Endothelial cell of umbilical vein (primary cell): ENCODE results near the gene CD300LG. TPM values are rescaled to one million over a fixed set of nuclear protein-coding genes. Genes with fewer than 3 reads are reported as not detected.

Source experiments
- BruUV-seq: library from RNA; stranded (reverse); fragments of 400-500 nt; replicated peaks from 2 replicates; lab custom pipeline; 2021; lab: Mats Ljungman, UMichigan
- CTCF ChIA-PET: fragments of 300-600, 350-600 bp; sonication (Branson Sonifier 250); formaldehyde crosslinking; loops from one replicate; lab custom pipeline; 2021; ENCODE audit warnings: antibody characterized with exemption, inconsistent platforms; lab: Charles Lee
- POLR2A ChIA-PET: fragments of 300-600, 350-600 bp; sonication (Branson Sonifier 250); formaldehyde crosslinking; loops from one replicate; lab custom pipeline; 2021; ENCODE audit warnings: antibody characterized with exemption, inconsistent platforms; lab: Charles Lee
- DNase-seq: peaks from one replicate; pipeline ENCODE4 v3.0.0-alpha.2; 2011; ENCODE audit warnings: low read depth, low spot score
- FAIRE-seq: peaks from 2 replicates; lab custom pipeline; 2011; peaks lifted over from hg19 to GRCh38; lab: Jason Lieb, UNC
- H2AFZ ChIP-seq: 2 replicates; pipeline ENCODE4 v1.6.0; 2012; ENCODE audit warnings: low read depth, low read length, control low read depth, inconsistent platforms
- H3K27ac ChIP-seq: 2 replicates; pipeline ENCODE4 v1.5.1; 2011; ENCODE audit warnings: low read depth, mild to moderate bottlenecking, control low read depth, low read length, moderate library complexity; ENCODE audit not compliant: insufficient read depth
- H3K27me3 ChIP-seq, 2 experiments: 2 replicates each; pipeline versions ENCODE4 v1.6.0 to v1.6.1; 2011; ENCODE audit warnings: low read length in 2 of 2, mixed read lengths in 1 of 2; ENCODE audit not compliant: control insufficient read depth in 2 of 2, insufficient read depth in 2 of 2
- H3K36me3 ChIP-seq, 2 experiments: 2 replicates in 1 of 2; 3 replicates in 1 of 2; pipeline ENCODE4 v1.5.1; 2011; ENCODE audit warnings: low read length in 2 of 2, mild to moderate bottlenecking in 1 of 2, moderate library complexity in 1 of 2; ENCODE audit not compliant: control insufficient read depth in 2 of 2, insufficient read depth in 2 of 2; ENCODE audit errors: extremely low read depth in 1 of 2
- H3K4me1 ChIP-seq: 3 replicates; pipeline ENCODE4 v1.5.1; 2011; ENCODE audit warnings: mild to moderate bottlenecking, low read length; ENCODE audit not compliant: control insufficient read depth, insufficient read depth; ENCODE audit errors: extremely low read depth
- H3K4me2 ChIP-seq: 2 replicates; pipeline ENCODE4 v1.6.1; 2011; ENCODE audit warnings: low read length, control low read depth, mixed read lengths; ENCODE audit not compliant: insufficient read depth
- H3K4me3 ChIP-seq, 3 experiments: fragments of 200-600 bp in 1 of 3; sonication (generic), shearing (Covaris generic) in 1 of 3; replicated peaks in 1 of 3; 2 replicates each; pipeline ENCODE4 v1.5.1; 2011 to 2016; ENCODE audit warnings: control low read depth in 3 of 3, low read length in 3 of 3, mild to moderate bottlenecking in 2 of 3, inconsistent platforms in 1 of 3, low read depth in 1 of 3, moderate library complexity in 1 of 3; ENCODE audit not compliant: insufficient read depth in 1 of 3
- H3K79me2 ChIP-seq: 2 replicates; pipeline ENCODE4 v1.6.0; 2012; ENCODE audit warnings: low read length, inconsistent platforms; ENCODE audit not compliant: control insufficient read depth, insufficient read depth
- H3K9ac ChIP-seq: replicated peaks from 2 replicates; pipeline ENCODE3; 2011; ENCODE audit warnings: low read length, control low read depth; ENCODE audit not compliant: insufficient read depth; ENCODE audit errors: extremely low read depth
- H3K9me1 ChIP-seq: replicated peaks from 3 replicates; pipeline ENCODE4 v1.6.0; 2011; ENCODE audit warnings: mild to moderate bottlenecking, low read length; ENCODE audit not compliant: control insufficient read depth, insufficient read depth; ENCODE audit errors: extremely low read depth
- H3K9me3 ChIP-seq: replicated peaks from 2 replicates; pipeline ENCODE4 v1.5.1; 2012; ENCODE audit warnings: low read length, inconsistent platforms; ENCODE audit not compliant: control insufficient read depth, insufficient read depth
- H4K20me1 ChIP-seq: replicated peaks from 2 replicates; pipeline ENCODE3; 2011; ENCODE audit warnings: mild to moderate bottlenecking, low read length; ENCODE audit not compliant: control insufficient read depth, insufficient read depth; ENCODE audit errors: extremely low read depth
- EZH2 ChIP-seq: IDR thresholded peaks from 2 replicates; pipeline ENCODE4 v1.6.1; 2012; ENCODE audit warnings: borderline replicate concordance, low read depth, mild to moderate bottlenecking, moderate library complexity, low read length, inconsistent platforms; ENCODE audit not compliant: severe bottlenecking
- FOS ChIP-seq: IDR thresholded peaks from 2 replicates; pipeline ENCODE4 v1.6.1; 2011; ENCODE audit warnings: mild to moderate bottlenecking, low read length, moderate library complexity, borderline replicate concordance; ENCODE audit not compliant: insufficient read depth
- GATA2 ChIP-seq: IDR thresholded peaks from 2 replicates; pipeline ENCODE4 v1.7.0; 2011; ENCODE audit warnings: low read depth, mild to moderate bottlenecking, moderate library complexity, mixed read lengths, low read length; ENCODE audit not compliant: insufficient read length, insufficient read depth
- MYC ChIP-seq: IDR thresholded peaks from one replicate; pipeline ENCODE4 v1.6.1; 2011; ENCODE audit warnings: mild to moderate bottlenecking, low read depth, low read length
- POLR2A ChIP-seq: IDR thresholded peaks from 2 replicates; pipeline ENCODE4 v1.6.1; 2012; ENCODE audit warnings: low read depth, mild to moderate bottlenecking, control low read depth, low read length
- POLR2AphosphoS5 ChIP-seq: IDR thresholded peaks from 2 replicates; pipeline ENCODE4 v1.6.1; 2012; ENCODE audit warnings: low read depth, mild to moderate bottlenecking, control low read depth, low read length, moderate library complexity; ENCODE audit not compliant: insufficient read depth
- dilution Hi-C: fragments of 300-500 bp; cut with MboI; formaldehyde crosslinking; loops from one replicate; pipeline ENCODE4 v1.15.0; 2019; ENCODE audit warnings: low sequenced_read_pairs; ENCODE audit not compliant: extremely low pct_ligation_motif_present
- intact Hi-C: fragments of 100-400 bp; cut with micrococcal nuclease; formaldehyde crosslinking; loops from one replicate; pipeline ENCODE4 v1.10.0; 2022
- polyA plus RNA-seq, 4 experiments: library from polyadenylated mRNA; depleted of rRNA in 3 of 4; stranded (reverse) in 3 of 4; unstranded in 1 of 4; fragments of >200 nt; gene quantifications; 2 replicates each; pipeline versions ENCODE4 v1.2.1 to v1.2.3, GENCODE V29; 2011 to 2012; ENCODE audit warnings: missing spikeins in 1 of 4
- total RNA-seq: library from RNA; stranded (reverse); gene quantifications from 2 replicates; pipeline ENCODE4 v1.2.3, GENCODE V29; 2021
- TF ChIP-seq, protein P1 (sequence below): IDR thresholded peaks from 2 replicates; pipeline ENCODE4 v1.6.1; 2011; ENCODE audit not compliant: insufficient read depth, insufficient read length
- TF ChIP-seq, protein P2 (sequence below), 2 donors: IDR thresholded peaks; 1 replicate in 1 of 2; 2 replicates in 1 of 2; pipeline ENCODE4 v1.5.1; 2011; ENCODE audit warnings: low read length in 2 of 2, mild to moderate bottlenecking in 2 of 2, moderate library complexity in 2 of 2, control low read depth in 1 of 2, inconsistent platforms in 1 of 2, low read depth in 1 of 2; ENCODE audit not compliant: insufficient read depth in 1 of 2; ENCODE audit errors: extremely low read depth in 1 of 2

CD300LG gene
- total and polyA plus RNA-seq, 2 donors (not counting 3 experiments of a cell fraction or from before 2014, with no cell fraction given), result not detected

- Histone ChIP-seq H2AFZ (no peak overlapping the region), H3K9me1 (no peaks in the 10 kb centered on the region), H3K4me1 (no peaks in the 10 kb centered on the region), H3K36me3 (no peaks in the 10 kb centered on the region), H3K79me2 (no peaks in the 10 kb centered on the region), H3K27ac (no peak overlapping the region), H4K20me1 (no peaks in the 10 kb centered on the region), H3K4me2 (no peak overlapping the region), H3K9me3 (no peaks in the 10 kb centered on the region), H3K9ac (no peak overlapping the region), H3K4me3 (no peak overlapping the region), H3K27me3 (peaks cover 3% of the 10 kb centered on the region in 2 experiments)
- CTCF ChIA-PET, result interaction anchor here (9.9 kb wide), 1 partner anchor 10 kb away, joined by 69 read pairs; no protein-coding TSS in a partner anchor
- dilution Hi-C loops (no loop called here), intact Hi-C loops (no loop called here)
- POLR2A ChIA-PET, result no interaction called here
- FAIRE-seq, result no peak
- TF ChIP-seq MYC, result no peak
- TF ChIP-seq, protein P1, sequence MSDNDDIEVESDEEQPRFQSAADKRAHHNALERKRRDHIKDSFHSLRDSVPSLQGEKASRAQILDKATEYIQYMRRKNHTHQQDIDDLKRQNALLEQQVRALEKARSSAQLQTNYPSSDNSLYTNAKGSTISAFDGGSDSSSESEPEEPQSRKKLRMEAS, result no peak
- no peak for TF ChIP-seq EZH2
- no peak for TF ChIP-seq FOS
- TF ChIP-seq POLR2AphosphoS5, result no peak
- TF ChIP-seq POLR2A, result no peak
- no TSS peak for BruUV-seq
- DNase-seq, result no peak
These were observed 43.3 kb downstream of the CD300LG start for GRCh38 chr17:43890240-43890639.

DNA sequence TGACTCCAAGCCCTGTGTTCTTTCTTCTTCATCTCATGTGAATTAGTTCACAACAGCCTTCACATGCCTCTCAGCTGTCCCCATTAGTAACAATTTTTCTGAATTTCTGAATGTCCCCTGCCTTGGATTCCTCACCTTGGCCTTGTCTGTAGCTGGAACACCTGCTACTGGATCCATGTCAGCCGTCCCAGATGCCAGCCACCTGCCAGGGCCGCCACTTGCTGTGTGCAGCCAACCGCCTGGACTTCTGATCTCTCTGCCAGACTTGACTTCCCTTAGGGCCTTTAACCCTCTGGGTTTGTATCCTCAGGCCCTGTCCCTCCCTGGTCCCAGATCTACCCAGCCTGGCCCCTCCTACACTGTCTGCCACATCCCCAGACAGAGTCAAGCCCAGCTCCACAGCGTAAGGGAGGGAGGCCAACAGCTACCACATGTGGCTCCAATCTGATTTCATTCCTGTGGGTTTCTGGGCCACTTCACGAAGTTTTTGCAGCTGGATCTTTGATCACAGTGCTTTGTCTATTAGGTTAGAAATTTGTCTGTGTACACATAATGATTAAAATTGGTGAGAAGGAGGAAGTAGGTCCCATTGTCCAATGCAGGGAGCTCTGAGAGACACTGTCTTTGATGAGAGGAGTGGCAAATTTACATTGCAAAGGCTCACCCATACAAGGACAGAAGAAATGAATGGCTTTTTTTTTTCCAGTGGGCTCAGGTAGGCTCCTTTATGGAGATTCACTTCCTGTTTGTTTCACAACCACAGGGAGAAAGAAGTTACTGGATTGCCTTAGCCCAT lies 45.1 kb downstream of the CD300LG start:
- ChIA-PET CTCF (interaction anchor here (1.1 to 9.9 kb wide), 3 partner anchors 12 to 46 kb away, joined by 3 to 69 read pairs (median 3); no protein-coding TSS in a partner anchor), POLR2A (no interaction called here)
- no peaks in the 10 kb centered on the region for H3K4me1 ChIP-seq
- H3K36me3 ChIP-seq, result no peaks in the 10 kb centered on the region
- H4K20me1 ChIP-seq, result no peaks in the 10 kb centered on the region
- TF ChIP-seq, protein P2, sequence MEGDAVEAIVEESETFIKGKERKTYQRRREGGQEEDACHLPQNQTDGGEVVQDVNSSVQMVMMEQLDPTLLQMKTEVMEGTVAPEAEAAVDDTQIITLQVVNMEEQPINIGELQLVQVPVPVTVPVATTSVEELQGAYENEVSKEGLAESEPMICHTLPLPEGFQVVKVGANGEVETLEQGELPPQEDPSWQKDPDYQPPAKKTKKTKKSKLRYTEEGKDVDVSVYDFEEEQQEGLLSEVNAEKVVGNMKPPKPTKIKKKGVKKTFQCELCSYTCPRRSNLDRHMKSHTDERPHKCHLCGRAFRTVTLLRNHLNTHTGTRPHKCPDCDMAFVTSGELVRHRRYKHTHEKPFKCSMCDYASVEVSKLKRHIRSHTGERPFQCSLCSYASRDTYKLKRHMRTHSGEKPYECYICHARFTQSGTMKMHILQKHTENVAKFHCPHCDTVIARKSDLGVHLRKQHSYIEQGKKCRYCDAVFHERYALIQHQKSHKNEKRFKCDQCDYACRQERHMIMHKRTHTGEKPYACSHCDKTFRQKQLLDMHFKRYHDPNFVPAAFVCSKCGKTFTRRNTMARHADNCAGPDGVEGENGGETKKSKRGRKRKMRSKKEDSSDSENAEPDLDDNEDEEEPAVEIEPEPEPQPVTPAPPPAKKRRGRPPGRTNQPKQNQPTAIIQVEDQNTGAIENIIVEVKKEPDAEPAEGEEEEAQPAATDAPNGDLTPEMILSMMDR (IDR thresholded peaks at IDR 0.05; ENCODE audit: extremely low read depth in 1 of 2, insufficient read depth in 1 of 2, low read depth in 1 of 2, low read length in 2 of 2), result no peak
- TF ChIP-seq FOS (no peak), POLR2A (no peak), GATA2 (no peak), EZH2 (no peak), MYC (no peak)
- TF ChIP-seq, protein P1, result no peak
- no TSS peak for BruUV-seq
- intact Hi-C loops (no loop called here), dilution Hi-C loops (no loop called here)
- DNase-seq (no peak), FAIRE-seq (no peak)
- no peak overlapping the region for H3K27ac ChIP-seq
- H3K9me1 ChIP-seq, result no peaks in the 10 kb centered on the region
- H3K79me2 ChIP-seq, result no peaks in the 10 kb centered on the region
- no peak overlapping the region for H2AFZ ChIP-seq
- H3K4me3 ChIP-seq, result no peak overlapping the region
- H3K27me3 ChIP-seq, result peaks cover 3% of the 10 kb centered on the region in 2 experiments
- no peak overlapping the region for H3K9ac ChIP-seq
- no peaks in the 10 kb centered on the region for H3K9me3 ChIP-seq
- H3K4me2 ChIP-seq, result no peak overlapping the region
